HepG2 (cell line): Measurements from ENCODE around the gene CASP7.

Source experiments
- EHMT2 ChIP-seq: fragments of 200-600 bp; sonication (generic); IDR thresholded peaks from 2 replicates; pipeline ENCODE4 v1.7.0; 2017; ENCODE audit warnings: antibody characterized with exemption, low read depth, low read length, borderline replicate concordance
- FOXM1 ChIP-seq: sonication (generic); formaldehyde crosslinking; IDR thresholded peaks from 2 replicates; pipeline ENCODE4 v1.5.0; 2020; ENCODE audit warnings: missing genetic modification reagents
- KAT8 ChIP-seq: IDR thresholded peaks from 2 replicates; pipeline ENCODE4 v1.6.1; 2016; ENCODE audit warnings: missing genetic modification reagents, missing compliant biosample characterization
- ZNF264 ChIP-seq: sonication (generic); formaldehyde crosslinking; IDR thresholded peaks from 2 replicates; pipeline ENCODE4 v1.4.0; 2020; ENCODE audit warnings: missing genetic modification reagents

GRCh38 chr10:113680190-113681111 is 739 bp downstream of the CASP7 start:
- TF ChIP-seq ZNF264 (CRISPR knock-in tag), result no peak
- TF ChIP-seq FOXM1 (CRISPR knock-in tag), result no peak
- no peak for TF ChIP-seq EHMT2
- peak; percentile 16; the same call in 1 of the 2 replicates for TF ChIP-seq KAT8 (CRISPR knock-in tag)
